H9 (cell line): ENCODE measurements around the gene CAMK1. TPM values are rescaled to one million over a fixed set of nuclear protein-coding genes. Genes with fewer than 3 reads are reported as not detected.

Experiments used
- DNase-seq: peaks from one replicate; pipeline ENCODE4 v3.0.0-alpha.2; 2017
- H2AFZ ChIP-seq: one replicate; pipeline ENCODE4 v1.6.1; 2013; ENCODE audit warnings: mild to moderate bottlenecking, low read length, control low read depth, moderate library complexity
- H2AK5ac ChIP-seq: 2 replicates; pipeline ENCODE4 v1.6.1; 2013; ENCODE audit warnings: low read length, control low read depth, mixed read lengths; ENCODE audit not compliant: insufficient read length
- H2BK120ac ChIP-seq: one replicate; pipeline ENCODE4 v1.6.1; 2013; ENCODE audit warnings: low read depth, mild to moderate bottlenecking, low read length, control low read depth, inconsistent platforms; ENCODE audit not compliant: poor library complexity, severe bottlenecking
- H2BK12ac ChIP-seq: 2 replicates; pipeline ENCODE4 v1.6.1; 2013; ENCODE audit warnings: low read length, control low read depth, mixed read lengths, low read depth; ENCODE audit not compliant: insufficient read length
- H2BK15ac ChIP-seq: 2 replicates; pipeline ENCODE4 v1.6.1; 2013; ENCODE audit warnings: low read depth, low read length, control low read depth
- H2BK20ac ChIP-seq: one replicate; pipeline ENCODE4 v1.6.1; 2013; ENCODE audit warnings: low read depth, mild to moderate bottlenecking, low read length, control low read depth, inconsistent platforms; ENCODE audit not compliant: poor library complexity, severe bottlenecking
- H2BK5ac ChIP-seq: 2 replicates; pipeline ENCODE4 v1.6.1; 2013; ENCODE audit warnings: low read length, control low read depth, mixed read lengths; ENCODE audit not compliant: insufficient read length
- H3K14ac ChIP-seq: 2 replicates; pipeline ENCODE4 v1.6.1; 2013; ENCODE audit warnings: low read length, control low read depth; ENCODE audit not compliant: insufficient read depth
- H3K18ac ChIP-seq: 2 replicates; pipeline ENCODE4 v1.6.1; 2013; ENCODE audit warnings: low read depth, mild to moderate bottlenecking, mixed read lengths, low read length, control low read depth; ENCODE audit not compliant: insufficient read length
- H3K23ac ChIP-seq: 2 replicates; pipeline ENCODE4 v1.6.1; 2013; ENCODE audit warnings: low read length, control low read depth, mixed read lengths, low read depth; ENCODE audit not compliant: insufficient read length
- H3K23me2 ChIP-seq: 2 replicates; pipeline ENCODE4 v1.6.1; 2013; ENCODE audit warnings: low read depth, mild to moderate bottlenecking, mixed read lengths, low read length, control low read depth; ENCODE audit not compliant: insufficient read length, poor library complexity, severe bottlenecking
- H3K27ac ChIP-seq: 2 replicates; pipeline ENCODE4 v1.5.1; 2013; ENCODE audit warnings: low read length, control low read depth, mixed read lengths, low read depth; ENCODE audit not compliant: insufficient read length
- H3K27me3 ChIP-seq: 2 replicates; pipeline ENCODE4 v1.6.1; 2013; ENCODE audit warnings: low read length, control low read depth, inconsistent platforms; ENCODE audit not compliant: insufficient read depth
- H3K4ac ChIP-seq: 2 replicates; pipeline ENCODE4 v1.6.1; 2013; ENCODE audit warnings: low read depth, mild to moderate bottlenecking, control low read depth, inconsistent platforms, low read length, moderate library complexity
- H3K4me1 ChIP-seq: 2 replicates; pipeline ENCODE4 v1.6.1; 2013; ENCODE audit warnings: low read length, control low read depth, inconsistent platforms; ENCODE audit not compliant: insufficient read depth
- H3K4me2 ChIP-seq: 2 replicates; pipeline ENCODE4 v1.6.1; 2013; ENCODE audit warnings: low read length, control low read depth, mixed read lengths; ENCODE audit not compliant: insufficient read length, insufficient read depth
- H3K56ac ChIP-seq: 2 replicates; pipeline ENCODE4 v1.6.1; 2013; ENCODE audit warnings: low read depth, mild to moderate bottlenecking, mixed read lengths, low read length, control low read depth; ENCODE audit not compliant: insufficient read length
- H3K79me1 ChIP-seq: 2 replicates; pipeline ENCODE4 v1.6.1; 2013; ENCODE audit warnings: low read depth, mild to moderate bottlenecking, moderate library complexity, low read length, control low read depth, inconsistent platforms; ENCODE audit not compliant: insufficient read depth, poor library complexity, severe bottlenecking
- H3K79me2 ChIP-seq: 2 replicates; pipeline ENCODE4 v1.6.1; 2013; ENCODE audit warnings: low read length, control low read depth, inconsistent platforms; ENCODE audit not compliant: insufficient read depth
- H3K9ac ChIP-seq: 2 replicates; pipeline ENCODE4 v1.6.1; 2013; ENCODE audit warnings: low read length, control low read depth, mixed read lengths; ENCODE audit not compliant: insufficient read length; ENCODE audit errors: extremely low read depth
- H3K9me3 ChIP-seq: one replicate; pipeline ENCODE4 v1.6.1; 2013; ENCODE audit warnings: low read depth, low read length, inconsistent platforms; ENCODE audit not compliant: control insufficient read depth
- H3T11ph ChIP-seq: one replicate; pipeline ENCODE4 v1.6.1; 2013; ENCODE audit warnings: mild to moderate bottlenecking, low read length, control low read depth, inconsistent platforms
- H4K20me1 ChIP-seq: one replicate; pipeline ENCODE4 v1.6.1; 2013; ENCODE audit not compliant: control insufficient read depth, insufficient read length, insufficient read depth
- H4K5ac ChIP-seq: 2 replicates; pipeline ENCODE4 v1.6.1; 2013; ENCODE audit warnings: low read depth, mild to moderate bottlenecking, mixed read lengths, low read length, control low read depth; ENCODE audit not compliant: insufficient read length
- H4K8ac ChIP-seq: replicated peaks from 2 replicates; pipeline ENCODE4 v1.6.1; 2013; ENCODE audit warnings: low read length, control low read depth, mixed read lengths, low read depth; ENCODE audit not compliant: insufficient read length
- H4K91ac ChIP-seq: 2 replicates; pipeline ENCODE4 v1.6.1; 2013; ENCODE audit warnings: low read depth, mild to moderate bottlenecking, moderate library complexity, mixed read lengths, low read length, control low read depth; ENCODE audit not compliant: insufficient read length
- H3K27ac Mint-ChIP-seq, 3 experiments: 2 replicates in 2 of 3; 3 replicates in 1 of 3; pipeline ENCODE4 v1.8.0; 2020 to 2021; ENCODE audit warnings: mixed read lengths in 3 of 3, mild to moderate bottlenecking in 1 of 3, moderate library complexity in 1 of 3
- H3K27me3 Mint-ChIP-seq: 2 replicates; pipeline ENCODE4 v1.8.0; 2021; ENCODE audit warnings: low read depth, mild to moderate bottlenecking, moderate library complexity, mixed read lengths
- H3K36me3 Mint-ChIP-seq, 3 experiments: 2 replicates in 2 of 3; 3 replicates in 1 of 3; pipeline ENCODE4 v1.8.0; 2020 to 2021; ENCODE audit warnings: low read depth in 3 of 3, mixed read lengths in 3 of 3; ENCODE audit not compliant: insufficient read depth in 1 of 3
- H3K4me1 Mint-ChIP-seq, 2 experiments: 2 replicates each; pipeline ENCODE4 v1.8.0; 2020; ENCODE audit warnings: mixed read lengths in 2 of 2
- H3K4me3 Mint-ChIP-seq, 2 experiments: 2 replicates in 1 of 2; 3 replicates in 1 of 2; pipeline ENCODE4 v1.8.0; 2020 to 2021; ENCODE audit warnings: mild to moderate bottlenecking in 2 of 2, mixed read lengths in 2 of 2, moderate library complexity in 1 of 2
- H3K9me3 Mint-ChIP-seq, 2 experiments: 2 replicates in 1 of 2; 3 replicates in 1 of 2; pipeline ENCODE4 v1.8.0; 2020; ENCODE audit warnings: mild to moderate bottlenecking in 2 of 2, mixed read lengths in 2 of 2, moderate library complexity in 1 of 2
- WGBS: extraction: QIAGEN DNeasy Blood & Tissue Kit; methylation state at CpG from one replicate; pipeline ENCODE4 v1.1.7; 2013; ENCODE audit warnings: missing lambda C conversion rate, low lambda C conversion rate, mixed read lengths; ENCODE audit not compliant: insufficient read length; ENCODE audit errors: extremely low coverage; 5-methylcytosine and 5-hydroxymethylcytosine counted together
- total RNA-seq: library from RNA; stranded (reverse); gene quantifications from 2 replicates; pipeline ENCODE4 v1.2.1, GENCODE V29; 2021
- TF ChIP-seq, protein P1 (sequence below): fragments of 200-600 bp; sonication (generic); conservative IDR thresholded peaks from 3 replicates; pipeline ENCODE4 v1.8.0; 2021; ENCODE audit warnings: antibody characterized with exemption, mild to moderate bottlenecking

CAMK1 gene
- total RNA-seq, 1 experiment from 2014 or later, result 9.2 TPM

DNA sequence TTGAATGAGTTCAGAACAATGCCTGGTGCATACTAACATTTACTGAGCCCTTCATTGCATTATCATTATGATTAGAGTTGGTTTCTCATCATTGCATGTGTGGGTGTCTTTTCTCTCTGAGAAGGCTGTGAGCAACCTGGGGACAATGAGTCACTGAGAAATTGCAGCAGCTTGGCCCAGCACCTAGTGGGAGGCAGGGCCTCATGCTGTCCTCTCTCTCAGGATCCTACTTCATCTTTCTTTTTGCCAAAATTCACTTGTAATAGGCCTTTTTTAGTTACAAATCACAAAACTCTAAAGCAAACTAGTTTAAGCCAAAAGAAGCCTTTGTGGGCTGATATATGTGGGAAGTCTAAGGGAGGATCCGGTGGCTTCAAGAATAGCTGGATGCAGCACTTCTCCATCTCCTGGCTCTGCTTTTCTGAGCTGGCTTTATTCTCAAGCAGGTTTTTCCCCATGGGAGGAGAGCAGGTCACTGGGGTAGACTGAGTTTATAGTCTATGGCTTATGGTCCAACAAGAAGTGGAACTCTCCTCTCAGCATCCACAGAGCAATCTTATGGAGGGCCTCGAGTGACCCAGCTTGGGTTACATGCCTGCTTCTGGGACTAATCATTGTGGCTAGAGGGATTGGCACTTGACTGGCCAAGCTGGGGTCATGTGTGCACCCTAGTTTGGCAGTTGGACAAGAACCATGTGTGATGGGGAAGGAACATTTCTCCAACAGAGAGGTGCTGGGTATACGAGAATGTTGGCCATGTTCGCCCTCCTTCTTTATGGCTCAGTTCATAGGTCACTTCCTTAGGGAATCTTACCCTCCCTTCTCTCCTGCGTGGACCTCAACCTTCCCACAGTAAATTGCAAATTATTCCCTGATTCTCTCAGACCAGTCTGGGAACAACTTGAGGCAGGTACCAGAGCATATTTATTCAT lies 8.7 kb upstream of the CAMK1 start:
- no peak overlapping the region for H3K56ac ChIP-seq
- Mint-ChIP-seq H3K27me3 (peaks cover 10% of the 10 kb centered on the region), H3K4me1 (peaks cover 7 to 8% of the 10 kb centered on the region in 2 experiments; a peak in 3 of 4 replicates), H3K9me3 (no peaks in the 10 kb centered on the region), H3K4me3 (no peak overlapping the region), H3K27ac (no peak overlapping the region), H3K36me3 (peaks cover 10 to 32% (median 25%) of the 10 kb centered on the region in 3 experiments; a peak in 6 of 7 replicates)
- no peak overlapping the region for H2BK5ac ChIP-seq
- H3K23me2 ChIP-seq, result no peaks in the 10 kb centered on the region
- H3K9ac ChIP-seq, result no peak overlapping the region
- H4K5ac ChIP-seq, result no peak overlapping the region
- H2BK12ac ChIP-seq, result no peak overlapping the region
- H3T11ph ChIP-seq, result no peak overlapping the region
- no peaks in the 10 kb centered on the region for H3K4me1 ChIP-seq
- whole genome bisulfite sequencing, result no CpG with 5 or more reads among the region's 5 CpGs
- H3K79me1 ChIP-seq, result no peaks in the 10 kb centered on the region
- H3K4me2 ChIP-seq, result no peak overlapping the region
- H3K79me2 ChIP-seq, result no peaks in the 10 kb centered on the region
- H3K9me3 ChIP-seq, result no peaks in the 10 kb centered on the region
- TF ChIP-seq, protein P1, sequence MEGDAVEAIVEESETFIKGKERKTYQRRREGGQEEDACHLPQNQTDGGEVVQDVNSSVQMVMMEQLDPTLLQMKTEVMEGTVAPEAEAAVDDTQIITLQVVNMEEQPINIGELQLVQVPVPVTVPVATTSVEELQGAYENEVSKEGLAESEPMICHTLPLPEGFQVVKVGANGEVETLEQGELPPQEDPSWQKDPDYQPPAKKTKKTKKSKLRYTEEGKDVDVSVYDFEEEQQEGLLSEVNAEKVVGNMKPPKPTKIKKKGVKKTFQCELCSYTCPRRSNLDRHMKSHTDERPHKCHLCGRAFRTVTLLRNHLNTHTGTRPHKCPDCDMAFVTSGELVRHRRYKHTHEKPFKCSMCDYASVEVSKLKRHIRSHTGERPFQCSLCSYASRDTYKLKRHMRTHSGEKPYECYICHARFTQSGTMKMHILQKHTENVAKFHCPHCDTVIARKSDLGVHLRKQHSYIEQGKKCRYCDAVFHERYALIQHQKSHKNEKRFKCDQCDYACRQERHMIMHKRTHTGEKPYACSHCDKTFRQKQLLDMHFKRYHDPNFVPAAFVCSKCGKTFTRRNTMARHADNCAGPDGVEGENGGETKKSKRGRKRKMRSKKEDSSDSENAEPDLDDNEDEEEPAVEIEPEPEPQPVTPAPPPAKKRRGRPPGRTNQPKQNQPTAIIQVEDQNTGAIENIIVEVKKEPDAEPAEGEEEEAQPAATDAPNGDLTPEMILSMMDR, result no peak
- H3K27me3 ChIP-seq, result no peaks in the 10 kb centered on the region; the same call in 1 of the 2 replicates
- no peak overlapping the region for H2AFZ ChIP-seq
- no peak overlapping the region for H3K14ac ChIP-seq
- H3K18ac ChIP-seq, result no peak overlapping the region
- H3K4ac ChIP-seq, result no peak overlapping the region
- no peak overlapping the region for H4K8ac ChIP-seq
- no peak for DNase-seq
- H3K27ac ChIP-seq, result no peak overlapping the region
- no peak overlapping the region for H2BK15ac ChIP-seq
- no peaks in the 10 kb centered on the region for H4K20me1 ChIP-seq
- H2BK20ac ChIP-seq, result no peak overlapping the region
- H2AK5ac ChIP-seq, result no peak overlapping the region
- no peak overlapping the region for H2BK120ac ChIP-seq
- no peak overlapping the region for H4K91ac ChIP-seq
- H3K23ac ChIP-seq, result no peak overlapping the region
